OCI-LY1 (cell line): ENCODE data around the gene ZNF79.
"Not testable (repeated sequence)": the region's sequence is repeated elsewhere in the genome, so short reads cannot be mapped to it uniquely, and the experiment has no call there.

Experiments used
- H2AFZ ChIP-seq: fragments of 200-600 bp; sonication (generic), shearing (Covaris generic); 2 replicates; pipeline ENCODE4 v1.6.0; 2014; ENCODE audit warnings: antibody characterized with exemption, mild to moderate bottlenecking, low read length
- H3F3A ChIP-seq: fragments of 200-600 bp; sonication (generic), shearing (Covaris generic); 2 replicates; pipeline ENCODE4 v1.6.0; 2014; ENCODE audit warnings: mild to moderate bottlenecking, antibody characterized with exemption, low read length, moderate library complexity; ENCODE audit not compliant: insufficient read depth
- H3K27ac ChIP-seq: fragments of 200-600 bp; sonication (generic); 2 replicates; pipeline ENCODE4 v1.5.1; 2014; ENCODE audit warnings: low read length, mixed run types, mild to moderate bottlenecking, low read depth; ENCODE audit not compliant: poor library complexity, severe bottlenecking
- H3K27me3 ChIP-seq: fragments of 200-600 bp; sonication (generic); 2 replicates; pipeline ENCODE4 v1.6.0; 2014; ENCODE audit warnings: antibody characterized with exemption, mild to moderate bottlenecking, low read length, moderate library complexity; ENCODE audit not compliant: insufficient read depth
- H3K36me3 ChIP-seq: fragments of 200-600 bp; sonication (generic); 2 replicates; pipeline ENCODE4 v1.6.1; 2014; ENCODE audit warnings: mild to moderate bottlenecking, antibody characterized with exemption, low read length, moderate library complexity, mixed read lengths; ENCODE audit not compliant: insufficient read depth
- H3K4me1 ChIP-seq: fragments of 200-600 bp; sonication (generic); 2 replicates; pipeline ENCODE4 v1.5.1; 2014; ENCODE audit warnings: mild to moderate bottlenecking, low read length, moderate library complexity; ENCODE audit not compliant: insufficient read depth, severe bottlenecking
- H3K4me2 ChIP-seq: fragments of 200-600 bp; sonication (generic), shearing (Covaris generic); 2 replicates; pipeline ENCODE4 v1.6.1; 2014; ENCODE audit warnings: low read length
- H3K4me3 ChIP-seq: fragments of 200-600 bp; sonication (generic); 2 replicates; pipeline ENCODE4 v1.5.1; 2014; ENCODE audit warnings: low read length, low read depth, mild to moderate bottlenecking, mixed read lengths; ENCODE audit not compliant: poor library complexity, severe bottlenecking
- H3K79me2 ChIP-seq: fragments of 200-600 bp; shearing (Covaris generic); 2 replicates; pipeline ENCODE4 v1.6.1; 2016; ENCODE audit warnings: mixed run types, low read length, mixed read lengths; ENCODE audit not compliant: insufficient read depth
- H3K9ac ChIP-seq: fragments of 200-600 bp; sonication (generic), shearing (Covaris generic); 2 replicates; pipeline ENCODE4 v1.6.1; 2014; ENCODE audit warnings: mild to moderate bottlenecking, low read length, mixed read lengths
- H3K9me2 ChIP-seq: fragments of 200-600 bp; sonication (generic), shearing (Covaris generic); 2 replicates; pipeline ENCODE4 v1.6.1; 2014; ENCODE audit warnings: low read depth, mild to moderate bottlenecking, low read length, mixed read lengths
- H3K9me3 ChIP-seq: fragments of 200-600 bp; shearing (Covaris generic); 2 replicates; pipeline ENCODE4 v1.6.1; 2014; ENCODE audit warnings: low read length, mixed read lengths
- H4K20me1 ChIP-seq: fragments of 200-600 bp; sonication (generic), shearing (Covaris generic); 2 replicates; pipeline ENCODE4 v1.6.0; 2016; ENCODE audit warnings: mild to moderate bottlenecking, low read length; ENCODE audit not compliant: insufficient read depth
- CTCF ChIP-seq: fragments of 200-600 bp; sonication (generic), shearing (Covaris generic); IDR thresholded peaks from 2 replicates; pipeline ENCODE4 v1.5.1; 2017; ENCODE audit warnings: mild to moderate bottlenecking, antibody characterized with exemption, low read length, moderate library complexity, mixed read lengths
- EZH2 ChIP-seq: fragments of 200-600 bp; sonication (generic), shearing (Covaris generic); IDR thresholded peaks from 2 replicates; pipeline ENCODE4 v1.8.0; 2017; ENCODE audit warnings: borderline replicate concordance, mixed run types, mild to moderate bottlenecking, antibody characterized with exemption, low read length, moderate library complexity, mixed read lengths

The ZNF79 gene

GRCh38 chr9:127463911-127464310 lies 39.7 kb downstream of the ZNF79 start:
- H2AFZ ChIP-seq = no peak overlapping the region
- TF ChIP-seq CTCF (no peak), EZH2 (no peak)
- no peak overlapping the region for H3K4me2 ChIP-seq
- H3F3A ChIP-seq = no peaks in the 10 kb centered on the region
- peaks cover 42% of the 10 kb centered on the region for H3K36me3 ChIP-seq
- H3K27me3 ChIP-seq = no peaks in the 10 kb centered on the region
- H3K9me3 ChIP-seq = no peaks in the 10 kb centered on the region
- no peak overlapping the region for H3K9ac ChIP-seq
- no peak overlapping the region for H3K4me3 ChIP-seq
- no peaks in the 10 kb centered on the region for H3K79me2 ChIP-seq
- H3K27ac ChIP-seq = no peak overlapping the region
- no peaks in the 10 kb centered on the region for H4K20me1 ChIP-seq
- no peaks in the 10 kb centered on the region for H3K9me2 ChIP-seq
- no peaks in the 10 kb centered on the region for H3K4me1 ChIP-seq

DNA sequence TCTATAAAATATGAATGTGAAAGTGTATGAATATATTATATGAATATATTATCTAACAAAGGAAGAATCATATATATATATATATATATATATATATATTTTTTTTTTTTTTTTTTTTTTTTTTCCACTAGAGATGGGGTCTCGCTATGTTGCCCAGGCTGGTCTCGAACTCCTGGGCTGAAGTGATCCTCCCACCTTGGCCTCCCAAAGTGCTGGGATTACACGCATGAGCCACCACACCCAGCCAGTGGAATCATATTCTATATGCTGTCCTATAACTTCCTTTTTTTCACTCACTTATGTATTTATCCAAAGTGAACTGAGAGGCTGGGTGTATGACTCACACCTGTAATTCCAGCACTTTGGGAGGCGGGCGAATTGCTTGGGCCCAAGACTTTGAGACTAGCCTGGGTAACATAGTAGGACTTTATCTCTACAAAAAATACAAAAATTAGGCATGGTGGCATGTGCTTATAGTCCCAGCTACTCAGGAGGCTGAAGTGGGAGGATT lies 42.3 kb downstream of the ZNF79 start:
- not testable (repeated sequence) for H3F3A ChIP-seq, H3K9me3 ChIP-seq

GRCh38 chr9:127467621-127468020 lies 43.4 kb downstream of the ZNF79 start:
- no peak overlapping the region for H3K4me2 ChIP-seq
- H4K20me1 ChIP-seq = no peaks in the 10 kb centered on the region
- H3K4me1 ChIP-seq = no peaks in the 10 kb centered on the region
- H3K79me2 ChIP-seq = no peaks in the 10 kb centered on the region
- H3K36me3 ChIP-seq = peaks cover 12% of the 10 kb centered on the region
- no peaks in the 10 kb centered on the region for H3K9me3 ChIP-seq
- H3K27me3 ChIP-seq = no peaks in the 10 kb centered on the region
- TF ChIP-seq CTCF = no peak
- no peak for TF ChIP-seq EZH2
- H3K4me3 ChIP-seq = no peak overlapping the region
- no peak overlapping the region for H3K9ac ChIP-seq
- H3K9me2 ChIP-seq = no peaks in the 10 kb centered on the region
- no peaks in the 10 kb centered on the region for H3F3A ChIP-seq
- H2AFZ ChIP-seq = no peak overlapping the region
- no peak overlapping the region for H3K27ac ChIP-seq

More for the DNA sequence above, 42.3 kb downstream of the ZNF79 start:
- H3K27ac ChIP-seq, H3K4me1 ChIP-seq, H3K27me3 ChIP-seq, H3K9me2 ChIP-seq, H4K20me1 ChIP-seq, H3K9ac ChIP-seq, H3K79me2 ChIP-seq, H3K4me3 ChIP-seq, H2AFZ ChIP-seq, H3K4me2 ChIP-seq: not testable (repeated sequence)
- peaks cover 23% of the 10 kb centered on the region for H3K36me3 ChIP-seq

GRCh38 chr9:127470662-127471061 lies 46.5 kb downstream of the ZNF79 start:
- no peaks in the 10 kb centered on the region for H3K27me3 ChIP-seq
- H3K9ac ChIP-seq = no peak overlapping the region
- no peak overlapping the region for H3K4me2 ChIP-seq
- peaks cover 14% of the 10 kb centered on the region for H3K36me3 ChIP-seq
- H3F3A ChIP-seq = no peaks in the 10 kb centered on the region
- no peaks in the 10 kb centered on the region for H3K79me2 ChIP-seq
- no peak overlapping the region for H3K4me3 ChIP-seq
- no peaks in the 10 kb centered on the region for H3K9me3 ChIP-seq
- H2AFZ ChIP-seq = no peak overlapping the region
- H3K9me2 ChIP-seq = no peaks in the 10 kb centered on the region
- TF ChIP-seq CTCF (no peak), EZH2 (no peak)
- no peaks in the 10 kb centered on the region for H3K4me1 ChIP-seq
- H3K27ac ChIP-seq = no peak overlapping the region
- H4K20me1 ChIP-seq = no peaks in the 10 kb centered on the region
